OCI-LY1 (cell line): Measurements from ENCODE around the gene KLHDC7A.

Experiments used
- H2AFZ ChIP-seq: fragments of 200-600 bp; sonication (generic), shearing (Covaris generic); 2 replicates; pipeline ENCODE4 v1.6.0; 2014; ENCODE audit warnings: antibody characterized with exemption, mild to moderate bottlenecking, low read length
- H3F3A ChIP-seq: fragments of 200-600 bp; sonication (generic), shearing (Covaris generic); 2 replicates; pipeline ENCODE4 v1.6.0; 2014; ENCODE audit warnings: mild to moderate bottlenecking, antibody characterized with exemption, low read length, moderate library complexity; ENCODE audit not compliant: insufficient read depth
- H3K27ac ChIP-seq: fragments of 200-600 bp; sonication (generic); 2 replicates; pipeline ENCODE4 v1.5.1; 2014; ENCODE audit warnings: low read length, mixed run types, mild to moderate bottlenecking, low read depth; ENCODE audit not compliant: poor library complexity, severe bottlenecking
- H3K27me3 ChIP-seq: fragments of 200-600 bp; sonication (generic); 2 replicates; pipeline ENCODE4 v1.6.0; 2014; ENCODE audit warnings: antibody characterized with exemption, mild to moderate bottlenecking, low read length, moderate library complexity; ENCODE audit not compliant: insufficient read depth
- H3K36me3 ChIP-seq: fragments of 200-600 bp; sonication (generic); 2 replicates; pipeline ENCODE4 v1.6.1; 2014; ENCODE audit warnings: mild to moderate bottlenecking, antibody characterized with exemption, low read length, moderate library complexity, mixed read lengths; ENCODE audit not compliant: insufficient read depth
- H3K4me1 ChIP-seq: fragments of 200-600 bp; sonication (generic); 2 replicates; pipeline ENCODE4 v1.5.1; 2014; ENCODE audit warnings: mild to moderate bottlenecking, low read length, moderate library complexity; ENCODE audit not compliant: insufficient read depth, severe bottlenecking
- H3K4me2 ChIP-seq: fragments of 200-600 bp; sonication (generic), shearing (Covaris generic); 2 replicates; pipeline ENCODE4 v1.6.1; 2014; ENCODE audit warnings: low read length
- H3K4me3 ChIP-seq: fragments of 200-600 bp; sonication (generic); 2 replicates; pipeline ENCODE4 v1.5.1; 2014; ENCODE audit warnings: low read length, low read depth, mild to moderate bottlenecking, mixed read lengths; ENCODE audit not compliant: poor library complexity, severe bottlenecking
- H3K79me2 ChIP-seq: fragments of 200-600 bp; shearing (Covaris generic); 2 replicates; pipeline ENCODE4 v1.6.1; 2016; ENCODE audit warnings: mixed run types, low read length, mixed read lengths; ENCODE audit not compliant: insufficient read depth
- H3K9ac ChIP-seq: fragments of 200-600 bp; sonication (generic), shearing (Covaris generic); 2 replicates; pipeline ENCODE4 v1.6.1; 2014; ENCODE audit warnings: mild to moderate bottlenecking, low read length, mixed read lengths
- H3K9me2 ChIP-seq: fragments of 200-600 bp; sonication (generic), shearing (Covaris generic); 2 replicates; pipeline ENCODE4 v1.6.1; 2014; ENCODE audit warnings: low read depth, mild to moderate bottlenecking, low read length, mixed read lengths
- H3K9me3 ChIP-seq: fragments of 200-600 bp; shearing (Covaris generic); 2 replicates; pipeline ENCODE4 v1.6.1; 2014; ENCODE audit warnings: low read length, mixed read lengths
- H4K20me1 ChIP-seq: fragments of 200-600 bp; sonication (generic), shearing (Covaris generic); 2 replicates; pipeline ENCODE4 v1.6.0; 2016; ENCODE audit warnings: mild to moderate bottlenecking, low read length; ENCODE audit not compliant: insufficient read depth
- CTCF ChIP-seq: fragments of 200-600 bp; sonication (generic), shearing (Covaris generic); IDR thresholded peaks from 2 replicates; pipeline ENCODE4 v1.5.1; 2017; ENCODE audit warnings: mild to moderate bottlenecking, antibody characterized with exemption, low read length, moderate library complexity, mixed read lengths
- EZH2 ChIP-seq: fragments of 200-600 bp; sonication (generic), shearing (Covaris generic); IDR thresholded peaks from 2 replicates; pipeline ENCODE4 v1.8.0; 2017; ENCODE audit warnings: borderline replicate concordance, mixed run types, mild to moderate bottlenecking, antibody characterized with exemption, low read length, moderate library complexity, mixed read lengths

Gene KLHDC7A

GRCh38 chr1:18511149-18511873 is 30.6 kb downstream of the KLHDC7A start:
- Histone ChIP-seq H3F3A (no peaks in the 10 kb centered on the region), H3K4me1 (no peaks in the 10 kb centered on the region), H3K4me3 (no peak overlapping the region), H2AFZ (no peak overlapping the region), H3K36me3 (no peaks in the 10 kb centered on the region), H3K9me2 (no peaks in the 10 kb centered on the region), H3K4me2 (no peak overlapping the region), H3K27me3 (no peaks in the 10 kb centered on the region), H4K20me1 (no peaks in the 10 kb centered on the region), H3K9ac (no peak overlapping the region), H3K9me3 (0 out of 2 replicates have a peak, but pooled peaks cover 4% of the 10 kb centered on the region), H3K27ac (no peak overlapping the region), H3K79me2 (no peaks in the 10 kb centered on the region)
- TF ChIP-seq EZH2 (no peak), CTCF (no peak)

GRCh38 chr1:18511874-18512150 is 31.1 kb downstream of the KLHDC7A start:
- Histone ChIP-seq H3K9ac (no peak overlapping the region), H3K79me2 (no peaks in the 10 kb centered on the region), H4K20me1 (no peaks in the 10 kb centered on the region), H3K4me2 (no peak overlapping the region), H3K27ac (no peak overlapping the region), H3K27me3 (no peaks in the 10 kb centered on the region), H3K9me3 (0 out of 2 replicates have a peak, but pooled peaks cover 4% of the 10 kb centered on the region), H3K36me3 (no peaks in the 10 kb centered on the region), H3K4me1 (no peaks in the 10 kb centered on the region), H3K9me2 (no peaks in the 10 kb centered on the region), H2AFZ (no peak overlapping the region), H3F3A (no peaks in the 10 kb centered on the region), H3K4me3 (no peak overlapping the region)
- no peak for TF ChIP-seq CTCF
- TF ChIP-seq EZH2, result no peak

GRCh38 chr1:18512883-18513282 is 32.2 kb downstream of the KLHDC7A start:
- no peak overlapping the region for H3K9ac ChIP-seq
- no peaks in the 10 kb centered on the region for H4K20me1 ChIP-seq
- H3K79me2 ChIP-seq, result no peaks in the 10 kb centered on the region
- no peak overlapping the region for H3K4me3 ChIP-seq
- H3K4me1 ChIP-seq, result no peaks in the 10 kb centered on the region
- no peaks in the 10 kb centered on the region for H3F3A ChIP-seq
- no peak overlapping the region for H3K27ac ChIP-seq
- no peaks in the 10 kb centered on the region for H3K9me2 ChIP-seq
- TF ChIP-seq CTCF, result no peak
- TF ChIP-seq EZH2, result no peak
- H2AFZ ChIP-seq, result no peak overlapping the region
- no peaks in the 10 kb centered on the region for H3K27me3 ChIP-seq
- H3K4me2 ChIP-seq, result no peak overlapping the region
- no peaks in the 10 kb centered on the region for H3K36me3 ChIP-seq
- 0 out of 2 replicates have a peak, but pooled peaks cover 4% of the 10 kb centered on the region for H3K9me3 ChIP-seq
